Ovary (tissue), 9 donors: ENCODE results near the gene LRRTM4. TPM values are rescaled to one million over a fixed set of nuclear protein-coding genes. Genes with fewer than 3 reads are reported as not detected.

Experiments used
- DNase-seq, 5 donors: peaks; one replicate each; pipeline ENCODE4 v3.0.0-alpha.2; 2019 to 2020
- H3K27ac ChIP-seq, 2 donors: fragments of 200-600 bp; one replicate each; pipeline versions ENCODE4 v1.5.1 to v1.8.0; 2019 to 2022
- H3K27me3 ChIP-seq: fragments of 200-600 bp; one replicate; pipeline ENCODE4 v1.8.0; 2022
- H3K36me3 ChIP-seq: fragments of 200-600 bp; sonication (generic); one replicate; pipeline ENCODE4 v1.5.1; 2019
- H3K4me1 ChIP-seq: one replicate; pipeline ENCODE4 v1.8.1; 2013; ENCODE audit warnings: mild to moderate bottlenecking, moderate library complexity; ENCODE audit not compliant: insufficient read depth
- H3K4me3 ChIP-seq: fragments of 200-600 bp; sonication (generic); one replicate; pipeline ENCODE4 v1.5.1; 2017
- H3K9me3 ChIP-seq, 2 donors: fragments of 200-600 bp in 1 of 2; sonication (generic) in 1 of 2; one replicate each; pipeline versions ENCODE4 v1.5.1 to v1.8.1; 2013 to 2019; ENCODE audit warnings: mild to moderate bottlenecking in 1 of 2, moderate library complexity in 1 of 2
- EP300 ChIP-seq: sonication (generic); formaldehyde crosslinking; IDR thresholded peaks from one replicate; pipeline ENCODE4 v1.6.1; 2017; ENCODE audit warnings: antibody characterized with exemption
- POLR2A ChIP-seq: fragments of 450-650 bp; IDR thresholded peaks from one replicate; pipeline ENCODE4 v1.6.1; 2017; ENCODE audit warnings: antibody characterized with exemption, mild to moderate bottlenecking, moderate library complexity
- WGBS, 3 donors: extraction: QIAGEN DNeasy Blood & Tissue Kit in 1 of 3; methylation state at CpG; one replicate each; pipeline versions ENCODE4 v1.1.5 to v1.1.7; 2013 to 2017; 5-methylcytosine and 5-hydroxymethylcytosine counted together
- intact Hi-C, 4 donors: fragments of 100-400 bp; cut with DNase I; formaldehyde crosslinking; loops; one replicate each; pipeline versions ENCODE4 v1.11.0 to v1.15.1; 2022 to 2023
- polyA plus RNA-seq, 2 donors: library from polyadenylated mRNA; stranded (reverse); fragments of 200-250 nt in 1 of 2; fragments of 350-450 nt in 1 of 2; fragmentation: Illumina TruSeq in 1 of 2; extraction: RNeasy Lipid Tissue Mini Kit (QIAGEN cat#74804) in 1 of 2; gene quantifications; one replicate each; pipeline ENCODE4 v1.2.3, GENCODE V29; 2013 to 2014
- total RNA-seq, 7 donors: library from RNA; depleted of rRNA in 2 of 7; stranded (reverse); fragments of >200 nt in 2 of 7; fragmentation: NEBNext Ultra II Directional in 3 of 7; extraction: Animal tissue kit (Norgen Biotek cat#: 25700) in 3 of 7; gene quantifications; one replicate each; pipeline versions ENCODE4 v1.1.0 to v1.2.4, GENCODE V29; 2016 to 2023
- TF ChIP-seq, protein P1 (sequence below), 3 donors: fragments of 450-650 bp in 2 of 3; fragments of 200-600 bp in 1 of 3; IDR thresholded peaks; one replicate each; pipeline versions ENCODE4 v1.5.1 to v1.8.0; 2016 to 2022; ENCODE audit warnings: antibody characterized with exemption in 3 of 3, mild to moderate bottlenecking in 1 of 3
- donor health status: DM: no; HTN: no; CAD: no; lungs with moderate emphysema.
- donor health status: DM: no; HTN: no; CAD: no.
- donor health status: Bipolar disorder and iron deficiency.
- donor health status: DM: yes; HTN: yes; CAD: no.
- donor health status: DM: no; HTN: no; CAD: no.
- donor health status: DM: yes; HTN: yes; CAD: no.

The LRRTM4 gene
- total and polyA plus RNA-seq, 9 donors = 0.01 to 2.2 (median 0.71) TPM; not detected in 2

DNA sequence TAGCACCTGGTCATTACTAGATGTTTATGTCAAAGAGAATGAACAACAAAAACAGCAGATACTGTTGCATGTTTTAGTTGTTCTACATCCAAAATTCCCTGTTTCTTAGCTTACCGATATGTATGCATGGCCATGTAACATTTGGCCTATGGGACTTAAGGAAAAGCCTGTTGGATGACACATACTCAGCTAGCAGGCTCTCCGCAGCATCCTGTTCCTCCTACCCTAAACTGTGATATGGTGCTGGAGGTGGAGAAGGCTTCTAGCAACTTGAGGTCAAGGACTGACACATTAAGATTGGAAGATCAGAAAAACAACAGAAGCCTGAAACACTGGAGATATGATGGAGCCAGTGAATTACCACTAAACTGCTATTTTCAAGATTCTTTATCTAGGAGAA is 537.8 kb downstream of the LRRTM4 start:
- no peak for DNase-seq
- Histone ChIP-seq H3K4me1 (no peaks in the 10 kb centered on the region), H3K4me3 (no peak overlapping the region), H3K36me3 (no peaks in the 10 kb centered on the region), H3K27ac (no peak overlapping the region), H3K9me3 (no peaks in the 10 kb centered on the region), H3K27me3 (no peaks in the 10 kb centered on the region)
- 17 to 38% (median 28%) methylated on average over 2 of the region's 2 CpGs for WGBS, 3 donors
- intact Hi-C loops = no loop called here
- TF ChIP-seq EP300 = no peak
- TF ChIP-seq, protein P1, sequence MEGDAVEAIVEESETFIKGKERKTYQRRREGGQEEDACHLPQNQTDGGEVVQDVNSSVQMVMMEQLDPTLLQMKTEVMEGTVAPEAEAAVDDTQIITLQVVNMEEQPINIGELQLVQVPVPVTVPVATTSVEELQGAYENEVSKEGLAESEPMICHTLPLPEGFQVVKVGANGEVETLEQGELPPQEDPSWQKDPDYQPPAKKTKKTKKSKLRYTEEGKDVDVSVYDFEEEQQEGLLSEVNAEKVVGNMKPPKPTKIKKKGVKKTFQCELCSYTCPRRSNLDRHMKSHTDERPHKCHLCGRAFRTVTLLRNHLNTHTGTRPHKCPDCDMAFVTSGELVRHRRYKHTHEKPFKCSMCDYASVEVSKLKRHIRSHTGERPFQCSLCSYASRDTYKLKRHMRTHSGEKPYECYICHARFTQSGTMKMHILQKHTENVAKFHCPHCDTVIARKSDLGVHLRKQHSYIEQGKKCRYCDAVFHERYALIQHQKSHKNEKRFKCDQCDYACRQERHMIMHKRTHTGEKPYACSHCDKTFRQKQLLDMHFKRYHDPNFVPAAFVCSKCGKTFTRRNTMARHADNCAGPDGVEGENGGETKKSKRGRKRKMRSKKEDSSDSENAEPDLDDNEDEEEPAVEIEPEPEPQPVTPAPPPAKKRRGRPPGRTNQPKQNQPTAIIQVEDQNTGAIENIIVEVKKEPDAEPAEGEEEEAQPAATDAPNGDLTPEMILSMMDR (IDR thresholded peaks at IDR 0.05) = no peak
- no peak for TF ChIP-seq POLR2A

DNA sequence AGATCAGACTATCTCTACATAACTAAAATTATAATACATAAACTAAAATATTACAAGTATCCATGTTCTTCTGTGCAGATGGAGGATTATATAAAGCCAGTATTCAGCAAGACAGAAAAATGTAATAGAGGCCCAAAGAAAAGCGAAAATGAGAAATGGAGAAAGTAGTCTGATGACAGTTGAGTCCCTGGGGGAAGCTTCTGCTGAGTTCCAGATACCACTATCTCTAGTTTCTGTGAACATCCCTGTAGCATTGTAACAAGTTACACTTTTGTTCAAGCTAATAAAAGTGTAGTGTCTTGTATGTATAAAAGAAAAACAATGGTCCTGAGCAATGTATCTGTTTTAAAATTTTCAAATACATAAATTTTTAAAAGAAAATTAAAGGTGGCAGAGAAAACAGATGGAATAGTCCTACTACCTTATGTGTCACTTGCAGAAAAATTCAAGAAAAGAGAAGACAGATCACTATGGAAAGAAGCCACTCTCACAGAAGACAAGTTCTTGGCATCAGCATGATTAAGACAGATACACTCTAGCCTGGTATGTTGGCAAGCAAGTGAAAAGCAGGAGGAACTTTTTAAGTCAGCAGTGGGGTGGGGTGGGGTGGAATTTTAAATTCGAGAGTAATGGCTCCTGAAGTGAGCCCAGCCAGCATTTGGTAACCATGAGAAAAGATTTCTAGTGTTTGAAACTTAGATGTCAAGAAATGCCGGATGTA is 541.9 kb downstream of the LRRTM4 start:
- intact Hi-C loops = no loop called here
- no peaks in the 10 kb centered on the region for H3K9me3 ChIP-seq
- TF ChIP-seq EP300 (no peak), POLR2A (no peak)
- TF ChIP-seq, protein P1 (IDR thresholded peaks at IDR 0.05) = no peak
- H3K4me3 ChIP-seq = no peak overlapping the region
- no peaks in the 10 kb centered on the region for H3K4me1 ChIP-seq
- no peak for DNase-seq
- 68 to 81% (median 72%) methylated on average over 3 of the region's 3 CpGs for WGBS, 3 donors
- no peaks in the 10 kb centered on the region for H3K27me3 ChIP-seq
- H3K36me3 ChIP-seq = no peaks in the 10 kb centered on the region
- no peak overlapping the region for H3K27ac ChIP-seq

DNA sequence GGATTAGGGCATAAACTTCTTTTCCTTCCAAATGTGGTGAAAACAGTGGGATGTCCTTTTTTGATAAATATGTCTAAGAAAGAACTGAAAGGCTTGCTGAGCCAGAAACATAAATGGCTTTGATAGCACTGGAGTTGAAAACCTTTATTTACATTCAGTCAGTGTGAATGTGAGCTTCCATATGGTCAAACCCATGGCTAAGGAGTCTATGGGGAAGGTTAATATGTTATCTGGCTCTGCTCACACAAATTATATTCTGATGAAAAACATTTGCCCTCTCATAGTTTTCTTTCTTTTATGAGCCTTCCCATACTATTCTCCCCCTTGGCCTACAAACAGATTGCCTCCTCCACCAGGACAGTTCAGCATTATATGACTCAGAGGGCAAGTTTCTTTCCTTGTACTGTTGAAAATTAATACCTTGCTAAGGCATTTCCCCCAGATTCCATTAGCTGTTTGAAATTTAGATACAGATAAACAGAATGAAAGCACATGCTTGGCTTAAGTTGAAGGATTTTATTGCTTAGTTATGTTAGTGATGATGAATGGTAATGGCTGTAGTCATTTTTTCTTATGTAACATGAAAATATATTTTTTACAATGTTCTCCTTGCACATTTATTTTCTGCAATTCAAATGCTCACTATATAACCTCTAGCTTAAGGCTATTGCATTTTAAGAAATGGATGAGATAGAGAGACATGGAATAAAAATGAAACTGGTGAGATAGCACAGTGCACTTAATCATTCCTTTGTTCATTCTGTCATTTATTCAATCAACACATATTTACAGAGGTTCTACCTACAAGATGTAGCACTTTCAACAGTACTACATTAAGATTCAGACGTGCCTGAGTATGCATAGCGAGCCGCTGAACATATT is 544.1 kb downstream of the LRRTM4 start:
- no peaks in the 10 kb centered on the region for H3K9me3 ChIP-seq
- H3K36me3 ChIP-seq = no peaks in the 10 kb centered on the region
- 85 to 89% (median 88%) methylated on average over 3 of the region's 3 CpGs for WGBS, 3 donors
- intact Hi-C loops = no loop called here
- no peak overlapping the region for H3K27ac ChIP-seq
- H3K4me1 ChIP-seq = no peaks in the 10 kb centered on the region
- no peak for DNase-seq
- TF ChIP-seq POLR2A (no peak), EP300 (no peak)
- TF ChIP-seq, protein P1 (IDR thresholded peaks at IDR 0.05) = no peak
- H3K4me3 ChIP-seq = no peak overlapping the region
- no peaks in the 10 kb centered on the region for H3K27me3 ChIP-seq

- no peak for DNase-seq
- no peak overlapping the region for H3K27ac ChIP-seq
- TF ChIP-seq EP300 (no peak), POLR2A (no peak)
- TF ChIP-seq, protein P1 (IDR thresholded peaks at IDR 0.05) = no peak
- intact Hi-C loops = no loop called here
- H3K36me3 ChIP-seq = no peaks in the 10 kb centered on the region
- no peaks in the 10 kb centered on the region for H3K27me3 ChIP-seq
- H3K4me1 ChIP-seq = no peaks in the 10 kb centered on the region
- no peak overlapping the region for H3K4me3 ChIP-seq
- no peaks in the 10 kb centered on the region for H3K9me3 ChIP-seq
Observed at GRCh38 chr2:76975752-76976151, 546.4 kb downstream of the LRRTM4 start.
